ENCODE measurements around the gene CREB5. TPM values are rescaled to one million over a fixed set of nuclear protein-coding genes. Genes with fewer than 3 reads are reported as not detected.

The CREB5 gene
- total RNA-seq, 2 experiments from 2014 or later = 0.19 to 0.22 TPM

GRCh38 chr7:28681693-28682310, 269.5 kb downstream of the CREB5 start:
- intact Hi-C loops (cut with DNase I, micrococcal nuclease) = no loop called here
- Mint-ChIP-seq H3K4me1 (ENCODE audit: low read depth) (peaks cover 5% of the 10 kb centered on the region), H3K36me3 (ENCODE audit: low read depth) (no peaks in the 10 kb centered on the region), H3K27ac (no peak overlapping the region), H3K9me3 (no peaks in the 10 kb centered on the region), H3K4me3 (no peak overlapping the region), H3K27me3 (peaks cover 5% of the 10 kb centered on the region)
- Histone ChIP-seq H3K4me1 (ENCODE audit: insufficient read depth, low read length) (peaks cover 9% of the 10 kb centered on the region), H3K27ac (ENCODE audit: low read depth in 1 of 2, low read length in 2 of 2) (no peak overlapping the region), H3K27me3 (ENCODE audit: control insufficient read depth in 1 of 2, insufficient read depth in 2 of 2, low read length in 2 of 2) (peaks cover 5 to 16% of the 10 kb centered on the region in 2 experiments), H3K9me3 (ENCODE audit: control insufficient read depth in 1 of 2, insufficient read depth in 1 of 2, low read length in 2 of 2) (no peaks in the 10 kb centered on the region), H3K4me3 (ENCODE audit: low read length) (no peak overlapping the region), H3K36me3 (ENCODE audit: insufficient read depth, low read length) (no peaks in the 10 kb centered on the region)
- ATAC-seq (ENCODE audit: poor library complexity) = no peak
- POLR2A ChIA-PET = no interaction called here
- CTCF ChIA-PET = no interaction called here
- no peak for TF ChIP-seq CTCF (IDR thresholded peaks at IDR 0.05)
- no peak for DNase-seq

- no peaks in the 10 kb centered on the region for H3K9me3 Mint-ChIP-seq
- Histone ChIP-seq H3K4me1 (ENCODE audit: insufficient read depth, low read length) (peaks cover 9% of the 10 kb centered on the region), H3K4me3 (ENCODE audit: low read length) (no peak overlapping the region), H3K36me3 (ENCODE audit: insufficient read depth, low read length) (no peaks in the 10 kb centered on the region), H3K27ac (ENCODE audit: low read depth in 1 of 2, low read length in 2 of 2) (no peak overlapping the region), H3K9me3 (ENCODE audit: control insufficient read depth in 1 of 2, insufficient read depth in 1 of 2, low read length in 2 of 2) (no peaks in the 10 kb centered on the region), H3K27me3 (ENCODE audit: control insufficient read depth in 1 of 2, insufficient read depth in 2 of 2, low read length in 2 of 2) (peaks cover 5 to 20% of the 10 kb centered on the region in 2 experiments)
- H3K4me1 Mint-ChIP-seq (ENCODE audit: low read depth) = peaks cover 5% of the 10 kb centered on the region
- H3K27ac Mint-ChIP-seq = no peak overlapping the region
- TF ChIP-seq CTCF (IDR thresholded peaks at IDR 0.05) = no peak
- CTCF ChIA-PET = no interaction called here
- POLR2A ChIA-PET = no interaction called here
- ATAC-seq (ENCODE audit: poor library complexity) (no peak), DNase-seq (no peak)
- H3K4me3 Mint-ChIP-seq = no peak overlapping the region
- no peaks in the 10 kb centered on the region for H3K36me3 Mint-ChIP-seq (ENCODE audit: low read depth)
- peaks cover 5% of the 10 kb centered on the region for H3K27me3 Mint-ChIP-seq
- intact Hi-C loops (cut with DNase I, micrococcal nuclease) = no loop called here
Measured at GRCh38 chr7:28682801-28683200, 270.5 kb downstream of the CREB5 start.

GRCh38 chr7:28684650-28685241, 272.4 kb downstream of the CREB5 start:
- Histone ChIP-seq H3K27ac (ENCODE audit: low read depth in 1 of 2, low read length in 2 of 2) (no peak overlapping the region), H3K27me3 (ENCODE audit: control insufficient read depth in 1 of 2, insufficient read depth in 2 of 2, low read length in 2 of 2) (peaks cover 9 to 20% of the 10 kb centered on the region in 2 experiments), H3K36me3 (ENCODE audit: insufficient read depth, low read length) (no peaks in the 10 kb centered on the region), H3K4me1 (ENCODE audit: insufficient read depth, low read length) (peaks cover 9% of the 10 kb centered on the region), H3K4me3 (ENCODE audit: low read length) (no peak overlapping the region), H3K9me3 (ENCODE audit: control insufficient read depth in 1 of 2, insufficient read depth in 1 of 2, low read length in 2 of 2) (no peaks in the 10 kb centered on the region)
- no peak for ATAC-seq (ENCODE audit: poor library complexity)
- DNase-seq = peak in 2 of 14 experiments; percentile 5 to 10
- no peak for TF ChIP-seq CTCF (IDR thresholded peaks at IDR 0.05)
- ChIA-PET POLR2A (no interaction called here), CTCF (no interaction called here)
- H3K4me3 Mint-ChIP-seq = no peak overlapping the region
- H3K36me3 Mint-ChIP-seq (ENCODE audit: low read depth) = no peaks in the 10 kb centered on the region
- H3K4me1 Mint-ChIP-seq (ENCODE audit: low read depth) = peaks cover 5% of the 10 kb centered on the region
- peaks cover 5% of the 10 kb centered on the region for H3K27me3 Mint-ChIP-seq
- intact Hi-C loops (cut with DNase I, micrococcal nuclease) = no loop called here
- H3K27ac Mint-ChIP-seq = no peak overlapping the region
- H3K9me3 Mint-ChIP-seq = no peaks in the 10 kb centered on the region
